ENCODE measurements around the gene RMND5B. TPM values are rescaled to one million over a fixed set of nuclear protein-coding genes. Genes with fewer than 3 reads are reported as not detected.

Gene RMND5B
- total and polyA plus RNA-seq, 10 of the 15 experiments (the other 5 are each of a cell fraction or from before 2014, with no cell fraction given), result 1.6 to 50.7 (median 30.9) TPM

DNA sequence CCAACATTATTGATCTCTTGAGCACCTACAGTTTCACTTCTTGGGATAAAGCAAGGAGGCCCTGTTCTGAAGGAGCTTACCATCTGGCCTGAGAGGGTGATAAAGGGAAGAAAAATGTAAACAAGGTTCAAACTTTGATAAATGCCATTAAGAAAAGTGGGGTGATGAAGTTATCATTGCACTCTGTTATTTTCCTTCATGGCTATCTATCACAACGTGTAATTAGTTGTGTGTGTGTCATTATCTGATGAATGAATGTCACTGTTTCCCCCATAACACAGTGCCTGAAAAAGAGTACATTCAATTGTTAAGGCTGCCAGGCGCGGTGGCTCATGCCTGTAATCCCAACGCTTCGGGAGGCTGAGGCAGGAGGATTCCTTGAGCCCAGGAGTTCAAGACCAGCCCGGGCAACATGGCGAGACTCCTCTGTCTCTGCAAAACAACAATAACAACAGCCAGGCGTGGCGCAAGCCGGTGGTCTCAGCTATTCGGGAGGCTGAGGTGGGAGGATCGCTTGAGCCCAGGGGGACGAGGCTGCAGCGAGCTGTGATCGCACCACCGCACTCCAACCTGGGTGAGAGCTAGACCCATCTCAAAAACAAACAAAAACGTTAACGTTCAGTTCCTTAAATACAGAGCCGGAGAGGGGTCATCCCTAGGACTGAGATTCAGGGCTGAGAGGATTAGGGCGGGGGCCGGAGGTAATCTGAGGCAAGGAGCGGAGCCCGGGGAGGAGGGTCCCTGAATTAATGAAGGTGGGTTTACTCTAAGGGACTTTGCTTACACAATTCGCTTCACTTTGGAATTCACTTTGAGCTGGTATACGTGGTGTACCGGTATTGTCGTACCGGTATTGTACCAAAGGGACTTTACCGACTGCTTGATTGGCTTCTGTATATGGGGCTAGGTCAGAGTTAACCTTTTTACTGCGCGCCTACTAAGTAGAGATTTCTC is 22.0 kb downstream of the RMND5B start:
- FAIRE-seq (no peak), ATAC-seq (no peak; the same call in 2 of the 3 replicates), DNase-seq (ENCODE audit: low read depth, low spot score) (no peak)
- WGBS (ENCODE audit: insufficient coverage, insufficient replicate concordance, low lambda C conversion rate, missing lambda C conversion rate), result 47% methylated on average over 31 of the region's 31 CpGs
- no peak overlapping the region for H2AFZ ChIP-seq (ENCODE audit: control insufficient read depth, low read depth, low read length)
- no TSS peak for BruUV-seq (replicated peaks)
- H3K9me3 ChIP-seq (replicated peaks; ENCODE audit: control insufficient read depth, insufficient read depth, low read length), result no peaks in the 10 kb centered on the region
- no peaks in the 10 kb centered on the region for H4K20me1 ChIP-seq (ENCODE audit: control insufficient read depth, insufficient read depth)
- in situ Hi-C loops (cut with MboI) (no loop called here), intact Hi-C loops (cut with micrococcal nuclease; ENCODE audit: unreplicated experiment) (no loop called here)
- peak overlapping the region; percentile 89 for H3K4me3 ChIP-seq
- ChIA-PET CTCF (interaction anchor here (0.7 to 13.8 kb wide), 8 partner anchors 10 to 76 kb away, joined by 3 to 183 read pairs (median 4); no protein-coding TSS in a partner anchor), SMC1A (ENCODE audit: uncharacterized antibody, unreplicated experiment) (interaction anchor here (0.6 to 1.9 kb wide), 5 partner anchors 29 to 83 kb away, joined by 3 to 6 read pairs (median 3); no protein-coding TSS in a partner anchor), POLR2A (interaction anchor here (0.7 to 2.1 kb wide), 4 partner anchors 9 to 51 kb away, joined by 3 to 8 read pairs (median 4); partner anchors contain the start of gene HNRNPAB), RAD21 (ENCODE audit: unreplicated experiment) (interaction anchor here (0.6 to 1.3 kb wide), 5 partner anchors 21 to 592 kb away, joined by 3 to 10 read pairs (median 3); no protein-coding TSS in a partner anchor)
- peaks cover 7% of the 10 kb centered on the region; the same call in 1 of the 2 replicates for H3K4me1 ChIP-seq (ENCODE audit: control insufficient read depth, insufficient read depth, low read length)
- H3K9ac ChIP-seq (ENCODE audit: control insufficient read depth, insufficient read depth, low read length), result peak overlapping the region; percentile 84
- H3K27me3 ChIP-seq (replicated peaks in 1 of 2; ENCODE audit: control insufficient read depth in 2 of 2, insufficient read depth in 2 of 2, low read length in 1 of 2), result no peaks in the 10 kb centered on the region
- H3K4me2 ChIP-seq (ENCODE audit: control insufficient read depth, insufficient read depth), result peak overlapping the region; percentile 89
- TF ChIP-seq STAT1 (conservative IDR thresholded peaks at IDR 0.05) (no peak), SMAD1 (IDR thresholded peaks at IDR 0.05; ENCODE audit: low read depth, partially characterized antibody) (no peak), MTA3 (IDR thresholded peaks at IDR 0.05; ENCODE audit: borderline replicate concordance, low read length) (0 out of 2 replicates have a peak, but pooled peaks have one; percentile 13), SMC3 (IDR thresholded peaks at IDR 0.05; ENCODE audit: borderline replicate concordance, low read length) (no peak)
- TF ChIP-seq, protein P1, sequence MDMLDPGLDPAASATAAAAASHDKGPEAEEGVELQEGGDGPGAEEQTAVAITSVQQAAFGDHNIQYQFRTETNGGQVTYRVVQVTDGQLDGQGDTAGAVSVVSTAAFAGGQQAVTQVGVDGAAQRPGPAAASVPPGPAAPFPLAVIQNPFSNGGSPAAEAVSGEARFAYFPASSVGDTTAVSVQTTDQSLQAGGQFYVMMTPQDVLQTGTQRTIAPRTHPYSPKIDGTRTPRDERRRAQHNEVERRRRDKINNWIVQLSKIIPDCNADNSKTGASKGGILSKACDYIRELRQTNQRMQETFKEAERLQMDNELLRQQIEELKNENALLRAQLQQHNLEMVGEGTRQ (IDR thresholded peaks at IDR 0.05; ENCODE audit: borderline replicate concordance, low read depth, low read length), result no peak
- peaks cover 16 to 21% of the 10 kb centered on the region in 2 experiments; a peak in 3 of 4 replicates for H3K36me3 ChIP-seq (ENCODE audit: control insufficient read depth in 2 of 2, insufficient read depth in 2 of 2, low read length in 1 of 2)
- peaks cover 15% of the 10 kb centered on the region for H3K79me2 ChIP-seq (ENCODE audit: control insufficient read depth, insufficient read depth, low read length)
- peak overlapping the region; percentile 67 for H3K27ac ChIP-seq (ENCODE audit: control insufficient read depth, insufficient read depth)

Measured in GM12878 (cell line).